Karpas-422 (cell line): ENCODE measurements around the gene NFIX. TPM values are rescaled to one million over a fixed set of nuclear protein-coding genes. Genes with fewer than 3 reads are reported as not detected.

Source experiments
- DNase-seq: peaks from one replicate; pipeline ENCODE4 v3.0.0-alpha.2; 2015
- H2AFZ ChIP-seq: fragments of 200-600 bp; sonication (generic); 2 replicates; pipeline ENCODE4 v1.6.1; 2014; ENCODE audit warnings: antibody characterized with exemption, low read length, mixed read lengths
- H3K27ac ChIP-seq: fragments of 200-600 bp; sonication (generic); 2 replicates; pipeline ENCODE4 v1.5.1; 2014; ENCODE audit warnings: mild to moderate bottlenecking, low read length, moderate library complexity
- H3K27me3 ChIP-seq: fragments of 200-600 bp; sonication (generic); 2 replicates; pipeline ENCODE4 v1.6.1; 2014; ENCODE audit warnings: low read length, mixed read lengths
- H3K36me3 ChIP-seq: fragments of 200-600 bp; sonication (generic); 2 replicates; pipeline ENCODE4 v1.6.1; 2014; ENCODE audit warnings: low read length, mixed read lengths; ENCODE audit not compliant: insufficient read depth
- H3K4me1 ChIP-seq: fragments of 200-600 bp; sonication (generic); 2 replicates; pipeline ENCODE4 v1.6.1; 2014; ENCODE audit warnings: mild to moderate bottlenecking, low read length, mixed read lengths
- H3K4me2 ChIP-seq: fragments of 200-600 bp; sonication (generic); 2 replicates; pipeline ENCODE4 v1.6.1; 2014; ENCODE audit warnings: low read length, low read depth, mild to moderate bottlenecking; ENCODE audit not compliant: poor library complexity, severe bottlenecking
- H3K4me3 ChIP-seq: fragments of 200-600 bp; sonication (generic); 2 replicates; pipeline ENCODE4 v1.5.1; 2014; ENCODE audit warnings: mild to moderate bottlenecking, antibody characterized with exemption, low read length, mixed read lengths
- H3K79me2 ChIP-seq: fragments of 200-600 bp; sonication (generic); 2 replicates; pipeline ENCODE4 v1.6.1; 2014; ENCODE audit warnings: mild to moderate bottlenecking, low read length, mixed read lengths
- H3K9ac ChIP-seq: fragments of 200-600 bp; sonication (generic); 2 replicates; pipeline ENCODE4 v1.6.0; 2014; ENCODE audit warnings: low read length
- H3K9me2 ChIP-seq: fragments of 200-600 bp; sonication (generic), shearing (Covaris generic); replicated peaks from 2 replicates; pipeline ENCODE4 v1.6.0; 2014; ENCODE audit warnings: mild to moderate bottlenecking, low read length, moderate library complexity; ENCODE audit not compliant: insufficient read depth
- H3K9me3 ChIP-seq: fragments of 300-700, 200-600 bp; sonication (generic); 2 replicates; pipeline ENCODE4 v1.6.1; 2014; ENCODE audit warnings: low read length, mixed read lengths
- H4K20me1 ChIP-seq: fragments of 200-600 bp; sonication (generic); 2 replicates; pipeline ENCODE4 v1.6.1; 2014; ENCODE audit warnings: mild to moderate bottlenecking, antibody characterized with exemption, low read length, low read depth; ENCODE audit not compliant: insufficient read depth
- total RNA-seq: library from RNA; depleted of rRNA; stranded (reverse); fragments of >200 nt; shearing (Covaris generic); gene quantifications from 2 replicates; pipeline ENCODE4 v1.2.3, GENCODE V29; 2014; ENCODE audit warnings: low replicate concordance

Gene NFIX
- total RNA-seq, 1 experiment from 2014 or later = 0.04 TPM

DNA sequence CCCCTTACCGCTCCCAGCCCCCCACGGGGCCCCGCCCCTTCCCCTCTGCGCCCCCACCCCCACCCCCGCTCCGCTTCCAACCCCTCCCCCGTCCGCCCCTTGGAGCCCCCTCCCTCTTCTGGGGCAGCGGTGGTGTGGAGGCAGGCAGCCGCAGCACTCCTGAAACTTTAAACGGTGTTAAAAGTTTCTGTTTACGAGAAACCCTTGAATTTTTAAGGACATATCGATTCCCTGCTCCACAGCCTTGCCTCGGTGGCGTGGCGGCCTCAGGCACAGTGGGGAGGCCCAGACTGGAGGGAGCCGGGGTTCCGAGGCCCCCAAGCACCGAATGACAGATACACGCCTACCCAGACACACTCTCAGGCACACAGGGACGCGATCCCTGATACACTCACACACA, 4.8 kb upstream of the NFIX start:
- peaks cover 2% of the 10 kb centered on the region; the same call in 1 of the 2 replicates for H3K4me1 ChIP-seq
- H3K4me3 ChIP-seq = no peak overlapping the region
- no peaks in the 10 kb centered on the region for H3K9me2 ChIP-seq
- no peak for DNase-seq
- H2AFZ ChIP-seq = no peak overlapping the region
- no peaks in the 10 kb centered on the region for H3K79me2 ChIP-seq
- no peaks in the 10 kb centered on the region for H3K36me3 ChIP-seq
- no peak overlapping the region for H3K27ac ChIP-seq
- H4K20me1 ChIP-seq = no peaks in the 10 kb centered on the region
- no peak overlapping the region for H3K4me2 ChIP-seq
- no peaks in the 10 kb centered on the region for H3K27me3 ChIP-seq
- H3K9ac ChIP-seq = no peak overlapping the region
- no peaks in the 10 kb centered on the region; the same call in 1 of the 2 replicates for H3K9me3 ChIP-seq

GRCh38 chr19:12990853-12991252, 4.4 kb upstream of the NFIX start:
- Histone ChIP-seq H2AFZ (no peak overlapping the region), H3K9ac (no peak overlapping the region), H3K4me1 (peaks cover 2% of the 10 kb centered on the region; the same call in 1 of the 2 replicates), H3K27me3 (no peaks in the 10 kb centered on the region), H3K4me2 (no peak overlapping the region), H3K36me3 (no peaks in the 10 kb centered on the region), H3K27ac (no peak overlapping the region), H3K9me2 (no peaks in the 10 kb centered on the region), H3K9me3 (no peaks in the 10 kb centered on the region; the same call in 1 of the 2 replicates), H3K79me2 (no peaks in the 10 kb centered on the region), H4K20me1 (no peaks in the 10 kb centered on the region), H3K4me3 (no peak overlapping the region)
- no peak for DNase-seq

- no peaks in the 10 kb centered on the region for H3K79me2 ChIP-seq
- H3K9me3 ChIP-seq = no peaks in the 10 kb centered on the region; the same call in 1 of the 2 replicates
- no peak overlapping the region for H3K4me3 ChIP-seq
- H3K9me2 ChIP-seq = no peaks in the 10 kb centered on the region
- H3K27ac ChIP-seq = no peak overlapping the region
- H3K36me3 ChIP-seq = no peaks in the 10 kb centered on the region
- no peak for DNase-seq
- H3K4me1 ChIP-seq = peaks cover 2% of the 10 kb centered on the region; the same call in 1 of the 2 replicates
- H2AFZ ChIP-seq = no peak overlapping the region
- no peak overlapping the region for H3K4me2 ChIP-seq
- H3K9ac ChIP-seq = no peak overlapping the region
- no peaks in the 10 kb centered on the region for H3K27me3 ChIP-seq
- no peaks in the 10 kb centered on the region for H4K20me1 ChIP-seq
These were observed 4.0 kb upstream of the NFIX start for GRCh38 chr19:12991296-12991695.

- H3K9me2 ChIP-seq = no peaks in the 10 kb centered on the region
- no peaks in the 10 kb centered on the region for H3K36me3 ChIP-seq
- no peak overlapping the region for H3K27ac ChIP-seq
- H3K79me2 ChIP-seq = no peaks in the 10 kb centered on the region
- no peak overlapping the region for H3K9ac ChIP-seq
- no peak overlapping the region for H2AFZ ChIP-seq
- H3K4me1 ChIP-seq = peaks cover 2% of the 10 kb centered on the region; the same call in 1 of the 2 replicates
- no peaks in the 10 kb centered on the region for H3K27me3 ChIP-seq
- H3K4me2 ChIP-seq = no peak overlapping the region
- H3K4me3 ChIP-seq = no peak overlapping the region
- DNase-seq = no peak
- no peaks in the 10 kb centered on the region; the same call in 1 of the 2 replicates for H3K9me3 ChIP-seq
- no peaks in the 10 kb centered on the region for H4K20me1 ChIP-seq
These were observed 2.5 kb upstream of the NFIX start for GRCh38 chr19:12992729-12993128.

DNA sequence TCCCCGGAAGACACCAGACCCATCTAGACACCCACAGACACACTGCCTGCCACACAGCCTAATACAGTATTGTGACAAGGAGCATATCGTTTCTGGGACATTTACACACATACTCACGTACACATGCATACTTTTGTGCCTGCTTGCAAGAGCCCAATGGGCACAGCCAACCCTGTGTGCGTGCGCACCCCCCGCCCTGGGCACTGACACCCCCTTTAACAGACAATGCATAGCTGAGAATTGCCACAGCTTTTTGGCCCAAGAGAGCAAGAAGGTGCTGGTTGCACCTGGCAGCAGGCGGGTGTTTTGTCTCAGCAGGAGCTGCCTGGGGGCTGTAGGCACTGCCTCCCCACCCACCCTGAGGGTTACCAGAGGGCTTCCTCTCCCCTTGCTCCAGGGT, 1.7 kb upstream of the NFIX start:
- no peak overlapping the region for H3K9ac ChIP-seq
- no peaks in the 10 kb centered on the region for H3K36me3 ChIP-seq
- no peaks in the 10 kb centered on the region; the same call in 1 of the 2 replicates for H3K9me3 ChIP-seq
- H3K9me2 ChIP-seq = no peaks in the 10 kb centered on the region
- peaks cover 2% of the 10 kb centered on the region; the same call in 1 of the 2 replicates for H3K4me1 ChIP-seq
- no peak for DNase-seq
- H2AFZ ChIP-seq = no peak overlapping the region
- H3K4me2 ChIP-seq = no peak overlapping the region
- H3K79me2 ChIP-seq = no peaks in the 10 kb centered on the region
- no peak overlapping the region for H3K4me3 ChIP-seq
- no peak overlapping the region for H3K27ac ChIP-seq
- H4K20me1 ChIP-seq = no peaks in the 10 kb centered on the region
- no peaks in the 10 kb centered on the region for H3K27me3 ChIP-seq

DNA sequence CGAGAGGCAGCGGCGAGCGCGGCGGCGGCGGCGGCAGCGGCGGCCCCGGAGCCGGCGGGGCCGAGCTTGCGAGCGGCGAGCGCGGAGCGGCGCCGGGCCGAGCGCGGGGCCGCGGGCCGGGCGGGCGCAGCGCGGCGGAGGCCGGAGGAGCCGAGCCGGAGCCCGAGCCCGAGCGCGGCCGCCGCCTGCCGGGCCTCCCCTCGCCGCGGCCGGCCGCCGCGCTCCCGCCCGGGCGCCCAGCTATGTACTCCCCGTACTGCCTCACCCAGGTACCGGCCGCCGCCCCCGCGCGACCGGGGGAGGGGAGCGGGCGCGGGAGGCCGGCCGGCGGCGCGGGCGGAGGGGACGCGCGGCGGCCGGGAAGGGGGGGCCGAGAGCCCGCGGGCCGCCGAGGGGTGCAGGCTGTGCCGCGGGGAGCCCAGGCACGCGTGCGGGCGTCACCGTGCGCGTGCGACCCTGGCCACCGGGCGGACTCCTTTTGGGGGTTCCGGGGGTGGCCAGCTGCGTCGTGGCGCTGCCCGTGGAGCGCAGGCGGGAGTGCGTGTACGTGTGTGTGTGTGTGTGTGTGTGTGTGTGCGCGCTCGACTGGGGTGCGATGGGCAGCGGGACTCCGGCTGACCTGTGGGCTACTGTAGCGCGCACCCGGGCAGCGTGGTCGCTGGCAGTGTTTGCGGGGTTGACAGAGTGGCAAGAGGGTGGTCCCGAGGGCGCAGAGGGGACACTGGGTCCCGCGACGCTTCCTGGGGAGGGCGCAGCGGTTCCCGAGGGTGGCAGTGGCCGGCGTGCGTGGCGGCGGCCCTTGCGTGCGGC, 526 bp downstream of the NFIX start:
- Histone ChIP-seq H4K20me1 (no peaks in the 10 kb centered on the region), H3K9me3 (no peaks in the 10 kb centered on the region), H3K27ac (no peak overlapping the region), H3K4me1 (peaks cover 2% of the 10 kb centered on the region; the same call in 1 of the 2 replicates), H3K27me3 (no peaks in the 10 kb centered on the region), H3K4me3 (no peak overlapping the region), H3K36me3 (no peaks in the 10 kb centered on the region), H3K9me2 (no peaks in the 10 kb centered on the region), H3K9ac (no peak overlapping the region), H3K4me2 (no peak overlapping the region), H2AFZ (no peak overlapping the region), H3K79me2 (no peaks in the 10 kb centered on the region)
- DNase-seq = no peak

- Histone ChIP-seq H3K27ac (no peak overlapping the region), H3K9me3 (no peaks in the 10 kb centered on the region), H3K4me3 (no peak overlapping the region), H3K27me3 (no peaks in the 10 kb centered on the region), H3K4me2 (no peak overlapping the region), H3K9me2 (no peaks in the 10 kb centered on the region), H2AFZ (no peak overlapping the region), H3K36me3 (no peaks in the 10 kb centered on the region), H3K4me1 (peaks cover 2% of the 10 kb centered on the region; the same call in 1 of the 2 replicates), H3K9ac (no peak overlapping the region), H4K20me1 (no peaks in the 10 kb centered on the region), H3K79me2 (no peaks in the 10 kb centered on the region)
- no peak for DNase-seq
These were observed 1.3 kb downstream of the NFIX start for GRCh38 chr19:12996406-12997094.

DNA sequence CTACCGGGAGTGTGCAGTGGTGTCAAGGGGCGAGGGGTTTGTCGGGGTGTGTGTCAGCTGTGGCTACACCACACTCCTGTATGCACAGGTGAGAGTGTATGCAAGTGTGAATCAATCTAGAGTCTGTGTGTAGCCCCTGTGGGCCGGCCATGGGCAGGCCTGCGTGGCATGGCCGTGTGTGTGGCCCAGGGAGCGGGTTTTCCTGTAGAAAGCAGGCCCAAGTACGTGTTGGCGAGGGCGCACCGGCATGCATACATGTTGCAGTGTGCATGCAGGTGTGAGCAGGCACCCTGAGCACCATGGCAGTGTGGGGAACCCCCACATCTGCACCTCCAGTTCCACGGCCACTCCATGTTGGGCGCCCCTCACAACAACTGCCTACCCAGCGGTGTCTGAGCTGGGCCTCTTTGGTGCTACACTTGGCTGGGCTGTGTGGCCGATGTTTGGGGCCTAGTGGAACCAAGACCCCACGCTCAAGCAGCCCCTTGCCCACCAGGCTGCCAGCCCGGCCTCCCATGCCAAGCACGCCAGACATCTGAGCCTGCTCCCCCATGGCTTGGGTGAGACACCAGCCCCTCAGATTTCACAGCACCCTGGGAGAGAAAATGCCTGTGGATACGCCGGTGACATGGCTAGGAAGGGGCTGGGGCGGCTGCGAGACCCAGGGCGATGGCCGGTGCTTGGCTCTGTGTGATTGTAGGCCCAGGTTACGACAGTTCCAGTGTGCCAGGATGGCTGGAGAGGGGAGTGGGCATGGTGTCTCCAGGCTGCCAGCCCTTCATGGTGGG, 2.1 kb downstream of the NFIX start:
- no peak overlapping the region for H3K4me3 ChIP-seq
- no peaks in the 10 kb centered on the region for H4K20me1 ChIP-seq
- DNase-seq = no peak
- no peaks in the 10 kb centered on the region for H3K27me3 ChIP-seq
- H3K4me1 ChIP-seq = peaks cover 2% of the 10 kb centered on the region; the same call in 1 of the 2 replicates
- H3K9ac ChIP-seq = no peak overlapping the region
- no peaks in the 10 kb centered on the region for H3K36me3 ChIP-seq
- no peaks in the 10 kb centered on the region for H3K9me2 ChIP-seq
- H3K27ac ChIP-seq = no peak overlapping the region
- no peak overlapping the region for H2AFZ ChIP-seq
- no peaks in the 10 kb centered on the region for H3K79me2 ChIP-seq
- H3K9me3 ChIP-seq = no peaks in the 10 kb centered on the region
- H3K4me2 ChIP-seq = no peak overlapping the region
